Endothelial cell of umbilical vein (primary cell): ENCODE data around the gene OLA1.

Experiments used
- EZH2 ChIP-seq: IDR thresholded peaks from 2 replicates; pipeline ENCODE4 v1.6.1; 2012; ENCODE audit warnings: borderline replicate concordance, low read depth, mild to moderate bottlenecking, moderate library complexity, low read length, inconsistent platforms; ENCODE audit not compliant: severe bottlenecking
- FOS ChIP-seq: IDR thresholded peaks from 2 replicates; pipeline ENCODE4 v1.6.1; 2011; ENCODE audit warnings: mild to moderate bottlenecking, low read length, moderate library complexity, borderline replicate concordance; ENCODE audit not compliant: insufficient read depth
- GATA2 ChIP-seq: IDR thresholded peaks from 2 replicates; pipeline ENCODE4 v1.7.0; 2011; ENCODE audit warnings: low read depth, mild to moderate bottlenecking, moderate library complexity, mixed read lengths, low read length; ENCODE audit not compliant: insufficient read length, insufficient read depth
- JUN ChIP-seq: IDR thresholded peaks from 2 replicates; pipeline ENCODE4 v1.6.1; 2011; ENCODE audit warnings: borderline replicate concordance, low read depth; ENCODE audit not compliant: insufficient read length, insufficient read depth
- MYC ChIP-seq: IDR thresholded peaks from one replicate; pipeline ENCODE4 v1.6.1; 2011; ENCODE audit warnings: mild to moderate bottlenecking, low read depth, low read length
- POLR2A ChIP-seq: IDR thresholded peaks from 2 replicates; pipeline ENCODE4 v1.6.1; 2012; ENCODE audit warnings: low read depth, mild to moderate bottlenecking, control low read depth, low read length
- POLR2AphosphoS5 ChIP-seq: IDR thresholded peaks from 2 replicates; pipeline ENCODE4 v1.6.1; 2012; ENCODE audit warnings: low read depth, mild to moderate bottlenecking, control low read depth, low read length, moderate library complexity; ENCODE audit not compliant: insufficient read depth
- TF ChIP-seq, protein P1 (sequence below), 2 donors: IDR thresholded peaks; 1 replicate in 1 of 2; 2 replicates in 1 of 2; pipeline ENCODE4 v1.5.1; 2011; ENCODE audit warnings: low read length in 2 of 2, mild to moderate bottlenecking in 2 of 2, moderate library complexity in 2 of 2, control low read depth in 1 of 2, inconsistent platforms in 1 of 2, low read depth in 1 of 2; ENCODE audit not compliant: insufficient read depth in 1 of 2; ENCODE audit errors: extremely low read depth in 1 of 2
- TF ChIP-seq, protein P2 (sequence below): IDR thresholded peaks from 2 replicates; pipeline ENCODE4 v1.6.1; 2011; ENCODE audit not compliant: insufficient read depth, insufficient read length

DNA sequence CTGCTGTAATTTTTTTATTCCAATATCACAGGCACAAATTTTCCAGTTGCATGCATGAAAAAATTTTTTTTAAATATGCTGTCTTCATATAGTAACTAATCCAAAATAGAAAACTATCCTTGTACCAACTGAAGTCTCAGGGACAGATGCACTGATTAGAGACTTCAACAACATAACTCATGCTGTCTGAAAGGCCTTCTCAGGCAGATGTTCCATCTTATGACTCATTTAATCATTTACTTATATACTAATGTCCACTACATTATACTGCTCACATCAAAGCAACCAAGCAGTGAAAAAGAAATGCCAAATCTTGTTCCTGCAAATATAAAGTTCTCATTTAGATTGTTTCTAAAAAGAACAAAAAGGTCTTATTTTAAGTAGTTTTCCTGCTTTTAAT lies 53.1 kb downstream of the OLA1 start:
- no peak for TF ChIP-seq POLR2AphosphoS5
- TF ChIP-seq POLR2A = no peak
- TF ChIP-seq EZH2 = no peak
- TF ChIP-seq, protein P1, sequence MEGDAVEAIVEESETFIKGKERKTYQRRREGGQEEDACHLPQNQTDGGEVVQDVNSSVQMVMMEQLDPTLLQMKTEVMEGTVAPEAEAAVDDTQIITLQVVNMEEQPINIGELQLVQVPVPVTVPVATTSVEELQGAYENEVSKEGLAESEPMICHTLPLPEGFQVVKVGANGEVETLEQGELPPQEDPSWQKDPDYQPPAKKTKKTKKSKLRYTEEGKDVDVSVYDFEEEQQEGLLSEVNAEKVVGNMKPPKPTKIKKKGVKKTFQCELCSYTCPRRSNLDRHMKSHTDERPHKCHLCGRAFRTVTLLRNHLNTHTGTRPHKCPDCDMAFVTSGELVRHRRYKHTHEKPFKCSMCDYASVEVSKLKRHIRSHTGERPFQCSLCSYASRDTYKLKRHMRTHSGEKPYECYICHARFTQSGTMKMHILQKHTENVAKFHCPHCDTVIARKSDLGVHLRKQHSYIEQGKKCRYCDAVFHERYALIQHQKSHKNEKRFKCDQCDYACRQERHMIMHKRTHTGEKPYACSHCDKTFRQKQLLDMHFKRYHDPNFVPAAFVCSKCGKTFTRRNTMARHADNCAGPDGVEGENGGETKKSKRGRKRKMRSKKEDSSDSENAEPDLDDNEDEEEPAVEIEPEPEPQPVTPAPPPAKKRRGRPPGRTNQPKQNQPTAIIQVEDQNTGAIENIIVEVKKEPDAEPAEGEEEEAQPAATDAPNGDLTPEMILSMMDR (IDR thresholded peaks at IDR 0.05; ENCODE audit: extremely low read depth in 1 of 2, insufficient read depth in 1 of 2, low read depth in 1 of 2, low read length in 2 of 2) = no peak
- TF ChIP-seq, protein P2, sequence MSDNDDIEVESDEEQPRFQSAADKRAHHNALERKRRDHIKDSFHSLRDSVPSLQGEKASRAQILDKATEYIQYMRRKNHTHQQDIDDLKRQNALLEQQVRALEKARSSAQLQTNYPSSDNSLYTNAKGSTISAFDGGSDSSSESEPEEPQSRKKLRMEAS = no peak
- TF ChIP-seq MYC = no peak
- no peak for TF ChIP-seq GATA2
- TF ChIP-seq JUN = no peak
- TF ChIP-seq FOS = no peak
